Tongue (tissue), 2 donors: Measurements from ENCODE around the gene UCN2. TPM values are rescaled to one million over a fixed set of nuclear protein-coding genes. Genes with fewer than 3 reads are reported as not detected.

Experiments
- DNase-seq: peaks from one replicate; pipeline ENCODE4 v3.0.0-alpha.2; 2015
- total RNA-seq: library from RNA; depleted of rRNA; stranded (reverse); fragments of >200 nt; gene quantifications from one replicate; pipeline ENCODE4 v1.2.3, GENCODE V29; 2014

The UCN2 gene
- total RNA-seq, 1 donor from 2014 or later, result 2.4 TPM

- no peak for DNase-seq
These were observed 27.9 kb upstream of the UCN2 start for GRCh38 chr3:48591436-48591835.

DNA sequence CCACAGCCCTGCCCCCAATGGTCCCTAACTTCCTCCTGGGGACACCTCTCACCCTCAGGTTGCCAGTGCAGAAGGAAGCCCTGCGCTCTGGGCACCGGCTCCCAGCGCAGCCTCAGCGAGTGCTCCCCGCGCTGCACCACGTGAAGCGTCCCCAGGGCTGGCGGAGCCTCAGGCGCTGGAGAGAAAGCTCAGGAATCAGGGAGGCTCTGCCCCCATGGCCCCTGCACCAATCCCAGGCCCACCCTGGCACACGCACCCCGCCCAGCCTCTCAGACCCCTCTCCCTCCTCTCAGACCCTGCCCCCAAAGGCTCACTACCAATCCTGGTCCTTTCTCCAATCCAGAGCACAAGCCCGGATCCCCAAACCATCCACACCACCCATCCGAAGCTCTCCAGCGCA is 24.6 kb upstream of the UCN2 start:
- no peak for DNase-seq

- DNase-seq, result no peak
These were observed 24.1 kb upstream of the UCN2 start for GRCh38 chr3:48587686-48588085.

GRCh38 chr3:48585411-48585810 is 21.8 kb upstream of the UCN2 start:
- no peak for DNase-seq

- DNase-seq, result no peak
These were observed 21.3 kb upstream of the UCN2 start for GRCh38 chr3:48584836-48585235.

GRCh38 chr3:48581621-48582481 is 18.3 kb upstream of the UCN2 start:
- no peak for DNase-seq

- no peak for DNase-seq
These were observed 13.1 kb upstream of the UCN2 start for GRCh38 chr3:48576647-48577046.

DNA sequence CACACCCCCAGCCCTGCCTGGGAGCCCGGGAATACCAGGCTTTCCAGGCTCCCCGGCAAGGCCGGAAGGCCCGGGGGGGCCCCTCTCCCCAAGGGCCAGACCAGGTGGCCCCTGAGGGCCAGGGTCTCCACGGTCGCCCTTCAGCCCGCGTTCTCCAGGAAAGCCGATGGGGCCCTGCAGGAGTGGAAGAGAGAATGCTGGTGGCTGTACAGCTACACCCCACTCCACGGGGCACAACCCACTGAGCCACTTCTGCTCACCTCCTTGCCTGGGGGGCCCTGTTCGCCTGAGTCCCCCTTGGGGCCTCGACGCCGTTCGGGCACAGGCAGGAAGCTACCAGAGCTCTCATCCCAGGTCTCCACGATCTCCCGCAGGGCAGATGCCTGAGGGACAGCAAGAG is 11.8 kb upstream of the UCN2 start:
- DNase-seq, result no peak

DNA sequence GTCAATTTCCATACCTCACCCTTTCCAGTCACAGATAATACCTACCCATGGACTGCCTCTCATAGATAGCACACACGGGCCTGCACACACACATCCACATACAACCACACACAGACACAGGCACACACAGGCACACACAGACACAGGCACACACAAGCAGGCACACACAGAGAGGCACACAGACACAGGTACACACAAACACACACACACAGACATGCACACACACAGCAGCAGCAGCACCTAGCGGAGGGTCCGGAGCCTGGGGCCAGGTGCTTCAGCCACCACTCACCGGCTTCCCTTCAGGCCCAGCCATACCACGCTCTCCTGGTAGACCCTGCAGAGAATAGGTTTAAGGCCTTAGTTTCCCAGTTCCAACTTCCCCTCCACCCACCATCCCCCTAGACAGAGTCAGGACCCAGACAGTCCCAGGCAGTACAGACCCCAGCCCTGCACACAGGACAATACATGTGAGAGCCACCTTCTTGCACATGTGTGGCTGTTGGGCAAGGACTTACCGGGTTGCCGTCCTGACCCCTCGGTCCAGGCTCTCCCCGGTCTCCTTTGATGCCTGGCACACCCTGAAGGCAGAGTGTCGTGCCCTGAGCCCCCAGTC is 10.5 kb upstream of the UCN2 start:
- no peak for DNase-seq

DNA sequence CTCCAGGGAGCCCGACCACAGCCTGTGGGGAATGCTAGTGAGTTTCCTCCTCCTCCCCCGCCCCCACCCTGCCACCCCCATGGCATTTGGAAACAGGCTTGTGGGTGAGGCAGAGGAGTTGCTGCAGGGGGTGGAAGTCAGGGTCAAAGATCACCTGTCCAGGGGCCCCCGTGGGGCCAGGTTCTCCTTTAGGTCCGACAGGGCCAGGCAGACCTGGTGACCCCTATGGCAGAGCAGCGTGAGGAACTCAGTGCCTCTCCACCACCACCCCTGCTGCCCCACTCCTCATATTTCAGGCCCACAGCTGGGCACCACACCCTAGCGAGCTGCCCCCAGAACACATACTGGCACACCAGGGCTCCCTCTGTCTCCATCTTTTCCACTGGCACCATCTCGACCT is 8.9 kb upstream of the UCN2 start:
- no peak for DNase-seq

DNA sequence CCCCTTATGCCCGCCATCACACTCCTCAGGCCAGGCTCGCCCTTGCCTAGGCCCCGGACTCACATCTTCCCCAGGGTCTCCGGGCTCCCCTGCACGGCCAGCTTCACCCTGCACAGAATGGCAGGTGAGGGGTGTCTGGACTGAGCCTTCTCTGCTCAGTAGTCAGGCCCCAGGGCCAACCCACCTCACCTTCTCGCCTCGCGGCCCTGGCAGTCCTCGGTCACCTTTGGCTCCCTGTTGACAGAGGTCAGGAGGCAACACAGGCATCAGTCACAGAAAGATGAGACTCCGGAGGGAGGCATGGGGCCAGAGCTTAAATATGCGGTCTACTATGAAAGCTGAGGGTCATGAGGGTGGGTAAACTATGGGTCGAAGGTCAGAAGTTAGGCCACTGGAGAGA is 8.4 kb upstream of the UCN2 start:
- DNase-seq, result no peak

- DNase-seq, result no peak
These were observed 6.3 kb upstream of the UCN2 start for GRCh38 chr3:48569808-48570450.

DNA sequence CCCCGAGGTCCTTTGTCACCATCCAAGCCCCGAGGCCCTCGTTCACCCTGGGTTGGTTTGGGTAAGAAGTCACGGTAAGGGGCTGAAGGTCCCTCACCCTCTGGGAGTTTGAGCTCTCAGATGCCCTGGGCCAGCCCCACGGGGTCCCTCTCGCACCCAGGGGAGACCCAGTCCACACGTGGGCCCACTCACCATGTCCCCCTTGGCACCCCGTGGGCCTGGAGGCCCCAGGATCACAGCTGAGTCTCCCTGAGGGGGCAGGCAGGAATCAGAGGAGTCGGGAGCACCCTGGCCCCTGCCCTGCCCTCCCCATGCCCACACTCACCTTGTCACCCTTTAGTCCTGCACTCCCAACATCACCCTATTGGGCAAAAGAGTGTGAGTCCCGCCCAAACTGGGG is 5.8 kb upstream of the UCN2 start:
- no peak for DNase-seq

GRCh38 chr3:48568476-48568875 is 4.9 kb upstream of the UCN2 start:
- DNase-seq, result no peak

DNA sequence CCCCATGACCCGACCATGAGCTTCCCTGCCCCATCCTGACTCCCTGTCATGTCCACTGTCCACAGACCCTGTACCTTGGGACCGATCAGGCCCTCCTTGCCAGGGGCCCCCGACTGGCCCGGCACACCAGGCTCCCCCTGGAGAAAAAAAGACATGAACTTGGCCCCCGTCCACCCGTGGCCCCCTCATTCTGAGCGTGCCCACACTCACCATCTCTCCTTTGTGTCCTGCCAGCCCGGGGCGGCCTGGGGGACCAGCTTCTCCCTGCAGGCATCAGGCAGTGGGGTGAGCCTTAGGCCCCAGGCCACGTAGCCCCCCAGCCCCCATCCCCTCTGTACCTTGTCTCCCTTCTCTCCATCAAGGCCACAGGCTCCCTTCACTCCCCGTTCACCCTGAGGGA is 3.9 kb upstream of the UCN2 start:
- DNase-seq, result no peak

DNA sequence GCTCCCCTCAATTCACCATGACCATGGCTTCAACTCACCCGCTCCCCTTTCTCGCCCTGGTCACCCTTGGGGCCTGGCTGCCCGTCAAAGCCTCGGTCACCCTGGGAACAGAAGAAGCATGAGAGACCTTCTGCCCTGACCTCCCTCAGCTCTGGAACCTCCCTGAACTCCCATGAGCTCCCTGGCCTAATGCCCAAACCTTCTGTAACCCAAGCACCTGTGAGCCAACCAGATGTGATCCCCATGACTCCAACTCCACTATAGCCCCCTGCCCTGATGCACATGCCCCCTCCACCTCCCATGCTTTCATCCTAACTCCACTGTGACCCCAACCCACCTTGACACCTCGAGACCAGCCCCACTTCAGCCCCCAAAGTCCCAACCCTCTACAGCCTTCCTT is 3.5 kb upstream of the UCN2 start:
- DNase-seq, result no peak

- no peak for DNase-seq
These were observed 2.8 kb upstream of the UCN2 start for GRCh38 chr3:48566401-48566760.

DNA sequence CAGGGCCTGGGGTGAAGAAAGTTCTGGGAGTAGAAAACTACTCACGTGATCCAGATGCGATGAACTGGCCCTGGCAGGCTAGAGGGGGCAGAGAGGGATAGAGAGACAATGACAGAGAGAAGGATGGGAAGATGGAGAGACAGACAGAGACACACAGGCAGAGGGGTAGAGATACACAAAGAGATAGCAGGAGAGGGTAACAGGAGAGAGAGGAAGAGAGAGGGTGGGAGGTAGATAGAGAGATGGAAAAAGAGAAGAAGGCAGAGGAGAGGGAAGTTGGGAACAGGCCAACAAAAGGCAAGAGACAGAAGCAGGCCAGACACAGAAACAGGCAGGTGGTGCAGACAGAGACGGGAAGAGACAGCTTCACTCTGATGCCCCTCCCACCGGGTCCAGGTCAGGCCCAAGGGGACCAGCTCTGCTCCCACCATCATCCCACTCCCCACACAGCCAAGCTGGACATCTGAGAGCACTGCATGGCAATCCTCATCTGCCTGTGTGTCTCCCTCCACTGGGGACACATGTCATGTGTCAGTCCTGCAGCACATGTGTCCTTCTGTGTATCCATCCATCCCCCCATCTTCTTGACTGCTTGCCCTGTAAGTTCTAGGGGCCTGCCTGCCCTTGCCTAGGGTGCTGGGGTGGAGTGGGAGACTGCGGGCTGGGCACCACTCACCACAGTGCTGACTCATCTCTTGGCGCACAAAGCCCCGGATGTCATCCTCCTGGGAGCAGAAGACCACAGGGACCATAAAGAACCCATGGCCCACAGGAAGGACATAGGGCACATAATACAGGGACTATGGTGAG is 2.2 kb upstream of the UCN2 start:
- no peak for DNase-seq

DNA sequence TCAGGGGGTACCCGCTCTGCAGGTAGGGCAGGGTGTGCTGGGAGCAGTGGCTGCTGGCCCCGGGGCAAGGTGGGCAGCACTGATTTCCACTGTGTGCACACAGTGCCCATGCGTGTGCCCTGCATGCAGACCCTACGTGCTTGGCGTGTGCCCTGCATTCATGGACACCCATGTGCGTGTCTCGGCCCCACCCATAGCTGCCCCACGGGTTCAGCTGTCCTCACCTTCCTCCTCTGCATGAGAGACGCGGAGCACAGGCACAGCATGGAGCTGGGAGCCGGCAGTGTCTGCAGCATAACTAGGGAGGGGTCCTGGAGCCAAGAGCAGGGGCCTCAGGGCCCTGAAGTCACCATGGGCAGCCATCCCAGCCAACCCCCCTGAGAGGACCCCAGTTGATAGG is 1.6 kb upstream of the UCN2 start:
- DNase-seq, result no peak

DNA sequence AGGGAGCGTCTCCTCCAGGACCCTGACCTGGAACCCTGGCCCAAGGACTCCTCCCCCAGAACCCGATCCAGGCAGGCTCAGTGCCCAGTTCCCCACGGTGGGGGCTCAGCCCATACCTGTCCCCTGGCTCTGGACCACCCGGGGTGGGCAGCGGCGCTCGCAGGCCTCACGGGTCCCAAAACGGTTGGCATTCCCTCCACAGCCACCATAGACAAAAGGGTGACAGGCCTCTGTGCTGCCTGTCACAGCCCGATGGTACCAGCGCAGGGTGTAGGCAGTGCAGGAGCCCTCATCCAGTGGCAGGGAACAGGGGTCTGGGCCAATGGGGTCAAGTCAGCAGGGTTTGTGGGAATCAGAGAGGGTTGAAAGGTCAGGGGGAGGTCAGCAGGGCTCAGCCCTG is 1.1 kb upstream of the UCN2 start:
- DNase-seq, result no peak

- no peak for DNase-seq
These were observed 441 bp upstream of the UCN2 start for GRCh38 chr3:48564022-48564421.

DNA sequence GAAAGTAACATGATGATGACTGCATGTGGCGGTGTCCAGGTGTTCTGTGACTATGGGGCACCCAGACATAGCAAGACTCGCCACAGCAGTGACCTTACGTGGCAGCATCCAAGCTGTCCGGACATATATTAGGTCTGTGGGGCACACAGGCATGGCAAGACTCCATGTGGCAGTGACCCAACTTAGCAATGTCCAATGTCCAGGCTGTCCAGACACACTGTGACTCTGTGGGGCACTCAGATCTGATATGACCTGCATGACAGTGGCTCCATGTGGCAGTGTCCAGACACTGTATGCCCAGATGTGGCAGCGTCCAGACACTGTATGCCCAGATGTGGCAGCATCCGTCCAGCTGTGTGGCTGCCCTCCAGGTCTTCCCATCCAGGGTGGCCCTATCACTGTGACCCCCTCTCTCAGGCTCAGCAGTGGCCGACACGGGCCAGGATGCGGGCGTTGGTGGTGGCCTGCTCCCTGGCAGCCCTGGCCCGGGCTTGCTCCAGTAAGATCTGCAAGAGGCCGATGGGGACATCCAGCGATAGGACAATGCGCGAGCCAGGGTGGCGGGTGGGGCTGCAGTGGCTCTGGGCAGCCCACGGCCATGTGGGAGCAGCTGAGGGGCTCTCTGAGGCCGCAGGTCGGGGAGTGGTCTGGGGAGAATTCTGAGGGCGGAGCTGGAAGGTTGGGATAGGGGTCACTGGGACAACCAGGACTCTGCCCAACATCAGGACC is 1.1 kb downstream of the UCN2 start:
- DNase-seq, result no peak
